Heart left ventricle (tissue), 16 donors: ENCODE data around the gene TSC22D1. TPM values are rescaled to one million over a fixed set of nuclear protein-coding genes. Genes with fewer than 3 reads are reported as not detected.

Source experiments
- ATAC-seq, 4 donors: fragments of 200-7000 bp; cut with Tn5 transposase; one replicate each; pipeline ENCODE4 v1.9.1; 2020 to 2022; ENCODE audit warnings: moderate library complexity in 4 of 4, mild to moderate bottlenecking in 3 of 4, moderate number of reproducible peaks in 1 of 4
- DNase-seq, 5 donors: peaks; one replicate each; pipeline ENCODE4 v3.0.0-alpha.2; 2020
- H3K27ac ChIP-seq, 12 donors: fragments of 200-600 bp; sonication (generic) in 4 of 12; one replicate each; pipeline versions ENCODE4 v1.5.0 to v1.8.0; 2016 to 2022; ENCODE audit warnings: mild to moderate bottlenecking in 2 of 12
- H3K27me3 ChIP-seq, 9 donors: fragments of 200-600 bp; sonication (generic) in 2 of 9; one replicate each; pipeline versions ENCODE4 v1.5.1 to v1.8.0; 2016 to 2022; ENCODE audit warnings: mild to moderate bottlenecking in 3 of 9
- H3K36me3 ChIP-seq, 9 donors: fragments of 200-600 bp; sonication (generic) in 2 of 9; one replicate each; pipeline versions ENCODE4 v1.5.0 to v1.8.0; 2018 to 2022; ENCODE audit warnings: mild to moderate bottlenecking in 2 of 9
- H3K4me1 ChIP-seq, 12 donors: fragments of 200-600 bp; sonication (generic) in 4 of 12; one replicate each; pipeline versions ENCODE4 v1.5.0 to v1.8.0; 2016 to 2022; ENCODE audit warnings: mild to moderate bottlenecking in 3 of 12
- H3K4me3 ChIP-seq, 12 donors: fragments of 200-600 bp; sonication (generic) in 4 of 12; one replicate each; pipeline versions ENCODE4 v1.5.0 to v1.8.0; 2017 to 2022; ENCODE audit warnings: mild to moderate bottlenecking in 9 of 12, moderate library complexity in 4 of 12
- H3K9me3 ChIP-seq, 12 donors: fragments of 200-600 bp; sonication (generic) in 4 of 12; one replicate each; pipeline versions ENCODE4 v1.5.0 to v1.8.0; 2016 to 2022; ENCODE audit warnings: mild to moderate bottlenecking in 1 of 12
- POLR2A ChIP-seq, 2 donors: fragments of 450-650 bp; IDR thresholded peaks; one replicate each; pipeline ENCODE4 v1.6.1; 2017; ENCODE audit warnings: antibody characterized with exemption in 2 of 2, mild to moderate bottlenecking in 2 of 2, moderate library complexity in 2 of 2
- WGBS, 4 donors: extraction: QIAGEN DNeasy Blood & Tissue Kit in 2 of 4; methylation state at CpG; one replicate each; pipeline versions ENCODE4 v1.1.5 to v1.1.7; 2013 to 2018; 5-methylcytosine and 5-hydroxymethylcytosine counted together
- intact Hi-C, 10 donors: fragments of 100-400 bp; cut with DNase I; formaldehyde crosslinking; loops; one replicate each; pipeline versions ENCODE4 v1.11.1 to v1.14.2; 2022
- polyA plus RNA-seq, 2 donors: library from polyadenylated mRNA; stranded (reverse); fragments of 200-250 nt; gene quantifications; one replicate each; pipeline ENCODE4 v1.2.3, GENCODE V29; 2013
- total RNA-seq, 9 donors: library from RNA; depleted of rRNA in 2 of 9; stranded (reverse); fragments of >200 nt in 2 of 9; fragmentation: NEBNext Ultra II Directional in 3 of 9; extraction: Animal tissue kit (Norgen Biotek cat#: 25700) in 3 of 9; gene quantifications; one replicate each; pipeline versions ENCODE4 v1.1.0 to v1.2.4, GENCODE V29; 2016 to 2023
- TF ChIP-seq, protein P1 (sequence below), 12 donors: fragments of 200-600 bp; sonication (generic) in 4 of 12; IDR thresholded peaks; one replicate each; pipeline versions ENCODE4 v1.5.0 to v1.8.0; 2018 to 2022; ENCODE audit warnings: antibody characterized with exemption in 12 of 12, mild to moderate bottlenecking in 5 of 12
- donor health status: ischemic (EF 13 %, LVEDD 7.1; RV severe dilation, severe dysfunction).
- donor health status: healthy with polysubstance abuse.
- donor health status: DM: no; HTN: yes; CAD: no.
- donor health status: DM: no; HTN: no; CAD: no.
- donor health status: ischemic (EF 25% LVEDD 6.9; RV normal size, moderate dysfunction).
- donor health status: ischemic (EF 25% LVEDD 5.7; RV mildly dilated, moderate dysfunction).
- donor health status: healthy.
- donor health status: DM: yes; HTN: yes; CAD: no.
- donor health status: ischemic (EF 35%, LVEDD 5.7; RV mildly dilated, moderate dysfunction).
- donor health status: nonischemic (EF 11% LVEDD 7.7; RV severe dilation, severe dysfunction).
- donor health status: DM: yes; HTN: yes; CAD: no.
- donor health status: PGD.
- donor health status: ischemic (EF 29% LVEDD 5.4; RV normal size, mild dysfunction).
- donor health status: nonischemic (EF 23%, LVEDD 6.1; RV moderate dilation, normal function).

TSC22D1 gene
- total and polyA plus RNA-seq, 11 donors: 61.0 to 166 (median 125) TPM

DNA sequence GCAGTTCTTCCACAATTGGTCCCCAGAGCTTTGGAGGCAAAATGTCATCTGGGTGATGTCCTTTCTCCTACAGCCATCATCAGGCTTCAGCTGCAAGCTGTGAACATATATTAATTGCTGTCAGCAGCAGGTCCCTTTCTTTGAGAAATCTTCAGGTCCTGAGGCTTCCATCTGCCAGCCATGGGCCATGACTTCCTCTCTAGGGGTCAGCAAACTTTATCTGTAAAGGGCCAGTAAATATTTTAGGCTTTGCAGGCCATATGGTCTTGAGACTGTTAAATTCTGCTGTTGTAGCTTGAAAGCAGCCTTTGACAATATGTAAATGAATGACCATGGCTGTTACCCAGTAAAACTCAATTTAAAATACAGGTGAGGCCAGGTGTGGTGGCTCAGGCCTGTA lies 175.4 kb downstream of the TSC22D1 start:
- DNase-seq: no peak
- no peaks in the 10 kb centered on the region for H3K27me3 ChIP-seq
- intact Hi-C loops: no loop called here
- H3K4me3 ChIP-seq: no peak overlapping the region
- H3K36me3 ChIP-seq: no peaks in the 10 kb centered on the region
- H3K27ac ChIP-seq: no peak overlapping the region
- TF ChIP-seq, protein P1, sequence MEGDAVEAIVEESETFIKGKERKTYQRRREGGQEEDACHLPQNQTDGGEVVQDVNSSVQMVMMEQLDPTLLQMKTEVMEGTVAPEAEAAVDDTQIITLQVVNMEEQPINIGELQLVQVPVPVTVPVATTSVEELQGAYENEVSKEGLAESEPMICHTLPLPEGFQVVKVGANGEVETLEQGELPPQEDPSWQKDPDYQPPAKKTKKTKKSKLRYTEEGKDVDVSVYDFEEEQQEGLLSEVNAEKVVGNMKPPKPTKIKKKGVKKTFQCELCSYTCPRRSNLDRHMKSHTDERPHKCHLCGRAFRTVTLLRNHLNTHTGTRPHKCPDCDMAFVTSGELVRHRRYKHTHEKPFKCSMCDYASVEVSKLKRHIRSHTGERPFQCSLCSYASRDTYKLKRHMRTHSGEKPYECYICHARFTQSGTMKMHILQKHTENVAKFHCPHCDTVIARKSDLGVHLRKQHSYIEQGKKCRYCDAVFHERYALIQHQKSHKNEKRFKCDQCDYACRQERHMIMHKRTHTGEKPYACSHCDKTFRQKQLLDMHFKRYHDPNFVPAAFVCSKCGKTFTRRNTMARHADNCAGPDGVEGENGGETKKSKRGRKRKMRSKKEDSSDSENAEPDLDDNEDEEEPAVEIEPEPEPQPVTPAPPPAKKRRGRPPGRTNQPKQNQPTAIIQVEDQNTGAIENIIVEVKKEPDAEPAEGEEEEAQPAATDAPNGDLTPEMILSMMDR (IDR thresholded peaks at IDR 0.05): no peak
- no peak for TF ChIP-seq POLR2A (IDR thresholded peaks at IDR 0.05)
- no peak for ATAC-seq
- H3K9me3 ChIP-seq: no peaks in the 10 kb centered on the region
- H3K4me1 ChIP-seq: peaks cover 0 to 19% (median 0%) of the 10 kb centered on the region in 12 donors

GRCh38 chr13:44399074-44399473 lies 177.1 kb downstream of the TSC22D1 start:
- 94 to 96% (median 95%) methylated on average over 3 of the region's 3 CpGs for WGBS, 4 donors
- intact Hi-C loops: no loop called here

GRCh38 chr13:44398606-44399005 lies 177.5 kb downstream of the TSC22D1 start:
- WGBS, 4 donors: 83 to 92% (median 87%) methylated on average over 3 of the region's 3 CpGs
- Histone ChIP-seq H3K4me1 (peaks cover 0 to 19% (median 0%) of the 10 kb centered on the region in 12 donors), H3K9me3 (no peaks in the 10 kb centered on the region), H3K4me3 (no peak overlapping the region), H3K27me3 (no peaks in the 10 kb centered on the region), H3K36me3 (no peaks in the 10 kb centered on the region), H3K27ac (no peak overlapping the region)
- DNase-seq (no peak), ATAC-seq (no peak)
- no peak for TF ChIP-seq POLR2A (IDR thresholded peaks at IDR 0.05)
- TF ChIP-seq, protein P1 (IDR thresholded peaks at IDR 0.05): no peak
- intact Hi-C loops: no loop called here

More at GRCh38 chr13:44399074-44399473, 177.1 kb downstream of the TSC22D1 start:
- Histone ChIP-seq H3K36me3 (no peaks in the 10 kb centered on the region), H3K4me1 (peaks cover 0 to 19% (median 0%) of the 10 kb centered on the region in 12 donors), H3K27ac (no peak overlapping the region), H3K4me3 (no peak overlapping the region), H3K9me3 (no peaks in the 10 kb centered on the region), H3K27me3 (no peaks in the 10 kb centered on the region)
- TF ChIP-seq, protein P1 (IDR thresholded peaks at IDR 0.05): no peak
- TF ChIP-seq POLR2A (IDR thresholded peaks at IDR 0.05): no peak
- DNase-seq (no peak), ATAC-seq (no peak)

DNA sequence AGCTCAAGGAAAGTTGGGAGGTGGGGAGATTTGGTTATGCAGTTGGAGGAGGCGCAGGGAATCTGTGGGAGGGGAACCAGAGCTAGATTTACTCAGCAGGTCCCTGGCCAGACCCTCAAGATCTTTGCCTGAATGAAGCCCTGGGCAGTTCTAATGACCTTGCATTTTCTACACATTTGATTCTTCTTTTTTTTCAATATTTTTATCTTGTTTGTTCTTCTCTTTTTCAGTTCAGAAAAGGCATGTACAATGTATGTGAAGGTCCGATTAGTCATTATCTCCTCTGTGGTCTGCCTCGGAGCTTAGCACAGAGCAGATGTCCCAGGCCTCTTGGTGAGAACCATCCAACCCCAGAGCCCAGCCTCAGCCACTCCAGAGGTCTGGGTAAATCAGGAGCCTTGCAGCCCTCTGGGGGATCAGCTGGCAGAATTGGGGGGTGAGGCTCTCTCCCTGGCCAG lies 178.3 kb downstream of the TSC22D1 start:
- TF ChIP-seq, protein P1 (IDR thresholded peaks at IDR 0.05): no peak
- no peak for TF ChIP-seq POLR2A (IDR thresholded peaks at IDR 0.05)
- H3K4me1 ChIP-seq: peaks cover 0 to 19% (median 0%) of the 10 kb centered on the region in 12 donors
- WGBS, 4 donors: 82 to 94% (median 90%) methylated on average over 3 of the region's 3 CpGs
- peak overlapping the region in 6 of 12 donors; percentile 1 to 54 (median 20) for H3K27ac ChIP-seq
- no peaks in the 10 kb centered on the region for H3K27me3 ChIP-seq
- intact Hi-C loops: no loop called here
- ATAC-seq (no peak), DNase-seq (no peak)
- no peaks in the 10 kb centered on the region for H3K36me3 ChIP-seq
- peak overlapping the region in 3 of 12 donors; percentile 26 to 28 (median 28) for H3K4me3 ChIP-seq
- no peaks in the 10 kb centered on the region for H3K9me3 ChIP-seq
